ENCODE data around the gene CAPZA3.
"Not testable (repeated sequence)": the region's sequence is repeated elsewhere in the genome, so short reads cannot be mapped to it uniquely, and the experiment has no call there.

The CAPZA3 gene

GRCh38 chr12:18754124-18754707 is 16.3 kb downstream of the CAPZA3 start:
- no peak for DNase-seq

- no peak for DNase-seq
These were observed 17.4 kb downstream of the CAPZA3 start for GRCh38 chr12:18755341-18755740.

GRCh38 chr12:18766479-18766878 is 28.6 kb downstream of the CAPZA3 start:
- DNase-seq: not testable (repeated sequence)

GRCh38 chr12:18782827-18783226 is 44.9 kb downstream of the CAPZA3 start:
- DNase-seq: no peak

GRCh38 chr12:18785465-18785864 is 47.5 kb downstream of the CAPZA3 start:
- not testable (repeated sequence) for DNase-seq
